GM21447 (cell line): ENCODE measurements around the gene SFXN1.

Experiments
- ATAC-seq: cut with Tn5 transposase; IDR thresholded peaks from one replicate; pipeline ENCODE4 v1.9.1; 2021; ENCODE audit not compliant: unreplicated experiment

The SFXN1 gene

GRCh38 chr5:175572886-175573285 is 94.5 kb downstream of the SFXN1 start:
- no peak for ATAC-seq

- ATAC-seq, result no peak
Measured at GRCh38 chr5:175573493-175574269, 95.3 kb downstream of the SFXN1 start.

- ATAC-seq, result no peak
Measured at GRCh38 chr5:175575301-175575700, 96.9 kb downstream of the SFXN1 start.

- ATAC-seq, result no peak
Measured at GRCh38 chr5:175576096-175576495, 97.7 kb downstream of the SFXN1 start.

GRCh38 chr5:175576591-175576990 is 98.2 kb downstream of the SFXN1 start:
- ATAC-seq, result no peak
